K562 (cell line): Measurements from ENCODE around the gene PDE11A.

Source experiments
- ARID3B ChIP-seq: fragments of 250-450 bp; sonication (Bioruptor Pico); IDR thresholded peaks from 2 replicates; pipeline ENCODE4 v1.4.0; 2020; ENCODE audit warnings: borderline replicate concordance
- FOXP1 ChIP-seq: sonication (generic); formaldehyde crosslinking; IDR thresholded peaks from 2 replicates; pipeline ENCODE4 v1.8.0; 2022; ENCODE audit warnings: mild to moderate bottlenecking, missing genetic modification reagents
- JUN ChIP-seq, 2 experiments: sonication (generic) in 1 of 2; formaldehyde crosslinking in 1 of 2; IDR thresholded peaks; 2 replicates each; pipeline versions ENCODE4 v1.6.1 to v1.8.0; 2012 to 2022; ENCODE audit warnings: borderline replicate concordance in 2 of 2, mild to moderate bottlenecking in 2 of 2, improper control_type of control experiment in 1 of 2, low read depth in 1 of 2, low read length in 1 of 2, missing genetic modification reagents in 1 of 2
- REST ChIP-seq, 2 experiments: fragments of 450-650 bp; formaldehyde crosslinking in 1 of 2; IDR thresholded peaks; 2 replicates each; pipeline versions ENCODE4 v1.4.0 to v1.6.1; 2014 to 2020; ENCODE audit warnings: mild to moderate bottlenecking in 2 of 2, borderline replicate concordance in 1 of 2, low read depth in 1 of 2
- SNRNP70 ChIP-seq: fragments of 200-400 bp; formaldehyde crosslinking; optimal IDR thresholded peaks from 2 replicates; pipeline ENCODE3; 2017; ENCODE audit warnings: low read depth, low read length
- TF ChIP-seq, protein P1 (sequence below), 3 experiments: IDR thresholded peaks in 2 of 3; conservative IDR thresholded peaks in 1 of 3; 2 replicates each; pipeline ENCODE4 v1.5.1; 2011 to 2012; ENCODE audit warnings: low read length in 3 of 3, mild to moderate bottlenecking in 3 of 3, control low read depth in 2 of 3, improper control_type of control experiment in 1 of 3, inconsistent platforms in 1 of 3, low read depth in 1 of 3, mixed read lengths in 1 of 3, moderate library complexity in 1 of 3; ENCODE audit not compliant: insufficient read depth in 2 of 3

DNA sequence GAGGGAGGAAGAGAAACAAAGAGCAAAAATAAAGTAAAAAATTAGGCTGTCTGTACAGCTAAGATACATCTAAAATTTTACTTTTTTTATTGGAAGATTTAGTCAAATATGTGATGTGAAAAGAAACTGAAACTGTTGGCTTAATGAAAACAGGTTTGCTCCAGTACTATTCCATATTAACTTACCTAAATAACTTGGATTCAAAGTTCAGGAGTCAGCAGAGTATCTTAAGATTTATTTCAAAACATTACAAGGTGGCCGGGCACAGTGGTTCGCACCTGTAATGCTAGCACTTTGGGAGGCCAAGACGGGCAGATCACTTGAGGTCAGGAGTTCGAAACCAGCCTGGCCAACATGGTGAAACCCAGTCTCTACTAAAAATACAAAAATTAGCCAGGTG is 197.9 kb downstream of the PDE11A start:
- TF ChIP-seq FOXP1 (CRISPR knock-in tag) (no peak), SNRNP70 (no peak), JUN (IDR thresholded peaks at IDR 0.05; ENCODE audit: borderline replicate concordance, low read depth, low read length) (no peak), JUN (CRISPR knock-in tag; IDR thresholded peaks at IDR 0.05; ENCODE audit: borderline replicate concordance) (no peak), ARID3B (no peak), REST (IDR thresholded peaks at IDR 0.05; ENCODE audit: borderline replicate concordance) (no peak), REST (CRISPR knock-in tag; IDR thresholded peaks at IDR 0.05; ENCODE audit: low read depth) (no peak)
- TF ChIP-seq, protein P1, sequence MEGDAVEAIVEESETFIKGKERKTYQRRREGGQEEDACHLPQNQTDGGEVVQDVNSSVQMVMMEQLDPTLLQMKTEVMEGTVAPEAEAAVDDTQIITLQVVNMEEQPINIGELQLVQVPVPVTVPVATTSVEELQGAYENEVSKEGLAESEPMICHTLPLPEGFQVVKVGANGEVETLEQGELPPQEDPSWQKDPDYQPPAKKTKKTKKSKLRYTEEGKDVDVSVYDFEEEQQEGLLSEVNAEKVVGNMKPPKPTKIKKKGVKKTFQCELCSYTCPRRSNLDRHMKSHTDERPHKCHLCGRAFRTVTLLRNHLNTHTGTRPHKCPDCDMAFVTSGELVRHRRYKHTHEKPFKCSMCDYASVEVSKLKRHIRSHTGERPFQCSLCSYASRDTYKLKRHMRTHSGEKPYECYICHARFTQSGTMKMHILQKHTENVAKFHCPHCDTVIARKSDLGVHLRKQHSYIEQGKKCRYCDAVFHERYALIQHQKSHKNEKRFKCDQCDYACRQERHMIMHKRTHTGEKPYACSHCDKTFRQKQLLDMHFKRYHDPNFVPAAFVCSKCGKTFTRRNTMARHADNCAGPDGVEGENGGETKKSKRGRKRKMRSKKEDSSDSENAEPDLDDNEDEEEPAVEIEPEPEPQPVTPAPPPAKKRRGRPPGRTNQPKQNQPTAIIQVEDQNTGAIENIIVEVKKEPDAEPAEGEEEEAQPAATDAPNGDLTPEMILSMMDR (IDR thresholded peaks at IDR 0.05 in 2 of 3, conservative IDR thresholded peaks at IDR 0.05 in 1 of 3; ENCODE audit: insufficient read depth in 2 of 3, low read depth in 1 of 3, low read length in 3 of 3): no peak
